NCI-H345 treated with DMSO at 0.1 percent for 48 hours (cell line): ENCODE results near the gene GPA33.

Experiments
- DNase-seq: peaks from one replicate; lab custom pipeline; 2025; ENCODE audit not compliant: unreplicated experiment; lab: John Stamatoyannopoulos, UW

The GPA33 gene

GRCh38 chr1:167088746-167089417 is 1.3 kb downstream of the GPA33 start:
- no peak for DNase-seq

- DNase-seq: no peak
These were observed 3.4 kb downstream of the GPA33 start for GRCh38 chr1:167086768-167087167.

- DNase-seq: no peak
These were observed 4.1 kb downstream of the GPA33 start for GRCh38 chr1:167086033-167086432.

- DNase-seq: no peak
These were observed 5.4 kb downstream of the GPA33 start for GRCh38 chr1:167084757-167085156.

- DNase-seq: no peak
These were observed 6.3 kb downstream of the GPA33 start for GRCh38 chr1:167083871-167084270.

- peak; percentile 70 for DNase-seq
These were observed 7.0 kb downstream of the GPA33 start for GRCh38 chr1:167083066-167083665.

- DNase-seq: no peak
These were observed 7.6 kb downstream of the GPA33 start for GRCh38 chr1:167082511-167083027.

GRCh38 chr1:167081594-167082156 is 8.5 kb downstream of the GPA33 start:
- DNase-seq: no peak

GRCh38 chr1:167077868-167078210 is 12.3 kb downstream of the GPA33 start:
- DNase-seq: no peak

GRCh38 chr1:167077128-167077867 is 12.9 kb downstream of the GPA33 start:
- DNase-seq: no peak

GRCh38 chr1:167076136-167076710 is 14.0 kb downstream of the GPA33 start:
- DNase-seq: no peak

- no peak for DNase-seq
These were observed 18.9 kb downstream of the GPA33 start for GRCh38 chr1:167071286-167071685.

GRCh38 chr1:167068761-167069160 is 21.4 kb downstream of the GPA33 start:
- DNase-seq: no peak

GRCh38 chr1:167067904-167068303 is 22.3 kb downstream of the GPA33 start:
- no peak for DNase-seq

GRCh38 chr1:167066333-167067122 is 23.6 kb downstream of the GPA33 start:
- DNase-seq: peak; percentile 62

- no peak for DNase-seq
These were observed 24.7 kb downstream of the GPA33 start for GRCh38 chr1:167065471-167065870.

- no peak for DNase-seq
These were observed 25.6 kb downstream of the GPA33 start for GRCh38 chr1:167064621-167065020.

GRCh38 chr1:167061073-167061464 is 29.1 kb downstream of the GPA33 start:
- no peak for DNase-seq

- DNase-seq: no peak
These were observed 29.8 kb downstream of the GPA33 start for GRCh38 chr1:167060141-167061072.

- DNase-seq: no peak
These were observed 30.4 kb downstream of the GPA33 start for GRCh38 chr1:167059809-167060107.
